NB4 (cell line): ENCODE data around the gene LRRN3.

ENCODE experiments used
- MYC ChIP-seq: IDR thresholded peaks from 2 replicates; pipeline ENCODE4 v1.6.1; 2011; ENCODE audit warnings: low read depth, low read length
- POLR2A ChIP-seq: IDR thresholded peaks from 2 replicates; pipeline ENCODE4 v1.6.1; 2011; ENCODE audit warnings: mild to moderate bottlenecking; ENCODE audit not compliant: insufficient read length; ENCODE audit errors: extremely low read depth
- TF ChIP-seq, protein P1 (sequence below): IDR thresholded peaks from one replicate; pipeline ENCODE4 v1.5.1; 2012; ENCODE audit warnings: low read depth, low read length
- TF ChIP-seq, protein P2 (sequence below): IDR thresholded peaks from 2 replicates; pipeline ENCODE4 v1.6.1; 2011; ENCODE audit warnings: low read depth, low read length

DNA sequence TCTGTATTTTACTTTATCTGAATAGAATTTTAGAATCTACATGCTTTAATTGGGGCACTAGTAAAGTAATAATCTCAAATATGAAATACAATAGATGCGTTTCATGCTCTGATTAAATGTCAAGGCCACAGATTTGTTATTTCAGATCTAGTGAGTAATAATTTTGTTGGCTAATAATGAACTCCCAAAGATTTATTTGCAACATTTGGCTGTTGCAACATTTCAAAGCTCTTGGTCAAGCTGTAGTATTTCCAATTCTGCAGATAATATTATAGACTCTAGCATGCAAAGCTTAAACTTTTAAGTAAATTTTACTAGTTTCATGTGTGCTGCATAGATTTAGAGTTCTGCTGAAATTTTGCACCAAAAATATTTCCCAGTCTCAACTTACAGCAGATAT is 16.7 kb downstream of the LRRN3 start:
- TF ChIP-seq, protein P1, sequence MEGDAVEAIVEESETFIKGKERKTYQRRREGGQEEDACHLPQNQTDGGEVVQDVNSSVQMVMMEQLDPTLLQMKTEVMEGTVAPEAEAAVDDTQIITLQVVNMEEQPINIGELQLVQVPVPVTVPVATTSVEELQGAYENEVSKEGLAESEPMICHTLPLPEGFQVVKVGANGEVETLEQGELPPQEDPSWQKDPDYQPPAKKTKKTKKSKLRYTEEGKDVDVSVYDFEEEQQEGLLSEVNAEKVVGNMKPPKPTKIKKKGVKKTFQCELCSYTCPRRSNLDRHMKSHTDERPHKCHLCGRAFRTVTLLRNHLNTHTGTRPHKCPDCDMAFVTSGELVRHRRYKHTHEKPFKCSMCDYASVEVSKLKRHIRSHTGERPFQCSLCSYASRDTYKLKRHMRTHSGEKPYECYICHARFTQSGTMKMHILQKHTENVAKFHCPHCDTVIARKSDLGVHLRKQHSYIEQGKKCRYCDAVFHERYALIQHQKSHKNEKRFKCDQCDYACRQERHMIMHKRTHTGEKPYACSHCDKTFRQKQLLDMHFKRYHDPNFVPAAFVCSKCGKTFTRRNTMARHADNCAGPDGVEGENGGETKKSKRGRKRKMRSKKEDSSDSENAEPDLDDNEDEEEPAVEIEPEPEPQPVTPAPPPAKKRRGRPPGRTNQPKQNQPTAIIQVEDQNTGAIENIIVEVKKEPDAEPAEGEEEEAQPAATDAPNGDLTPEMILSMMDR: no peak
- TF ChIP-seq, protein P2, sequence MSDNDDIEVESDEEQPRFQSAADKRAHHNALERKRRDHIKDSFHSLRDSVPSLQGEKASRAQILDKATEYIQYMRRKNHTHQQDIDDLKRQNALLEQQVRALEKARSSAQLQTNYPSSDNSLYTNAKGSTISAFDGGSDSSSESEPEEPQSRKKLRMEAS: no peak
- no peak for TF ChIP-seq POLR2A
- TF ChIP-seq MYC: no peak
